ENCODE measurements around the gene CAMSAP1. TPM values are rescaled to one million over a fixed set of nuclear protein-coding genes. Genes with fewer than 3 reads are reported as not detected.

CAMSAP1 gene
- total RNA-seq, 1 donor from 2014 or later, result 31.1 TPM

DNA sequence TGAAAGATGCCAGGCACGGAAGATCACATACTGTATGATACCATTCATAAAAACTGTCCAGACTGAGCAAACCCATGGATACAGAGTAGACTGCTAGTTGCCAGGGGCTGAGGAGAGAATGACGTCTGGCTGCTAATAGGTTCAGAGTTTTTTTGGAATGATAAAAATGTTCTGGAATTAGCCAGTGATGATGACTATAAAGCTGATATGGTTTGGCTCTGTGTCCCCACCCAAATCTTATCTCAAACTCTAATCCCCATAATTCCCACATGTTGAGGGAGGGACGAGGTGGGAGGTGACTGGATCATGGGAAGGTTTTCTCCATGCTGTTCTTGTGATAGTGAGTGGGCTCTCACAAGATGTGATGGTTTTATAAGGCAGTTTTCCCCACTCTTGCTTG is 37.4 kb downstream of the CAMSAP1 start:
- no peak for DNase-seq (ENCODE audit: low read depth)
- no peak overlapping the region for H3K4me3 ChIP-seq (ENCODE audit: low read depth, low read length)
- TF ChIP-seq, protein P1, sequence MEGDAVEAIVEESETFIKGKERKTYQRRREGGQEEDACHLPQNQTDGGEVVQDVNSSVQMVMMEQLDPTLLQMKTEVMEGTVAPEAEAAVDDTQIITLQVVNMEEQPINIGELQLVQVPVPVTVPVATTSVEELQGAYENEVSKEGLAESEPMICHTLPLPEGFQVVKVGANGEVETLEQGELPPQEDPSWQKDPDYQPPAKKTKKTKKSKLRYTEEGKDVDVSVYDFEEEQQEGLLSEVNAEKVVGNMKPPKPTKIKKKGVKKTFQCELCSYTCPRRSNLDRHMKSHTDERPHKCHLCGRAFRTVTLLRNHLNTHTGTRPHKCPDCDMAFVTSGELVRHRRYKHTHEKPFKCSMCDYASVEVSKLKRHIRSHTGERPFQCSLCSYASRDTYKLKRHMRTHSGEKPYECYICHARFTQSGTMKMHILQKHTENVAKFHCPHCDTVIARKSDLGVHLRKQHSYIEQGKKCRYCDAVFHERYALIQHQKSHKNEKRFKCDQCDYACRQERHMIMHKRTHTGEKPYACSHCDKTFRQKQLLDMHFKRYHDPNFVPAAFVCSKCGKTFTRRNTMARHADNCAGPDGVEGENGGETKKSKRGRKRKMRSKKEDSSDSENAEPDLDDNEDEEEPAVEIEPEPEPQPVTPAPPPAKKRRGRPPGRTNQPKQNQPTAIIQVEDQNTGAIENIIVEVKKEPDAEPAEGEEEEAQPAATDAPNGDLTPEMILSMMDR (conservative IDR thresholded peaks at IDR 0.05; ENCODE audit: low read depth, low read length), result no peak

DNA sequence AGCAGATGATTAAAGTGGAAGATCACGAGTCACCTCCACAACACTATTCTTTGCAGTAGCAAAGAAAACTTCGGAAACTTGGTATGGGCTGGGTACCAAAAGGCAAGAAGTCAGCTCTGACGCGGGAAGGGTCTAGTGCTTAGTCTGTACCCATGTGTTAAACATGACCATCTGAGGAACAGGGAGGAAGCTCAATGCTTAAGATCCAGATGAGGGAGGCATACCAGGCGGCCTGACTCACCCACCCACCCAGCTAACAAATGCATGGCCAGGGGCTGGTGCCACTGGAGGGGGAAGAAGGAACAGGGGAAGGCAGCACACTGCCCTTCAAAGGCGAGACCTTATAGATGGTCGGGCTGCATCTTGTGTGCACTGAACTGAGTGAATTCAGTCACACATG is 41.8 kb downstream of the CAMSAP1 start:
- no peak for DNase-seq (ENCODE audit: low read depth)
- TF ChIP-seq, protein P1 (conservative IDR thresholded peaks at IDR 0.05; ENCODE audit: low read depth, low read length), result no peak
- H3K4me3 ChIP-seq (ENCODE audit: low read depth, low read length), result no peak overlapping the region

DNA sequence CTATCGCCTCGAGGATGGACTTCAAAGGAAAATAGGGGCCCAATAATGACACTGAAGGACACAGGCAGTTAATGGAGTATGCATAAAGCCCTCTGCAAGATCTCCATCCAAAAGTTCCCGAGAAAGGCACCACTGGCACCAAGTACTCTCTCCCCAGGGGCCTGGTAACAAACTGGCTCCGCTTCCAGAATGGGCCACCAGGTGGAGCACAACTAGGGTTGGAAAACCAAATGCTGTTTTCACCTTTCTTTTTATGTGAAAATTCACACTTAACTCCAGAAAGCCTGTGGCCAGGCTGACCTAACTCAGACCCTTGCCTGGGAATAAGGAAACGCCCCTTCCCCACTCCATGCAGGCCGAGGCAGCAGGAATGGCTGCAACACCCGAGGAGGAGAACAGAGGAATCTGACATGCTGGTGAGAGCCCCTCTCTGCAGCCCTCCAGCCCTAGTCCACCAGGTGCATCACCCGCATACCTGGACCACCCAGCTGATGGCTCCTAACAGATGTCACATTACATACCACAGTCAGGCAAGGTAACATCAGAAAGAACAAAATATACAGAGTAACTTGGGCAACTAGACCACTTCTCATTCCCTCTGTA is 42.8 kb downstream of the CAMSAP1 start:
- H3K4me3 ChIP-seq (ENCODE audit: low read depth, low read length), result no peak overlapping the region
- no peak for DNase-seq (ENCODE audit: low read depth)
- TF ChIP-seq, protein P1 (conservative IDR thresholded peaks at IDR 0.05; ENCODE audit: low read depth, low read length), result peak; percentile 93

DNA sequence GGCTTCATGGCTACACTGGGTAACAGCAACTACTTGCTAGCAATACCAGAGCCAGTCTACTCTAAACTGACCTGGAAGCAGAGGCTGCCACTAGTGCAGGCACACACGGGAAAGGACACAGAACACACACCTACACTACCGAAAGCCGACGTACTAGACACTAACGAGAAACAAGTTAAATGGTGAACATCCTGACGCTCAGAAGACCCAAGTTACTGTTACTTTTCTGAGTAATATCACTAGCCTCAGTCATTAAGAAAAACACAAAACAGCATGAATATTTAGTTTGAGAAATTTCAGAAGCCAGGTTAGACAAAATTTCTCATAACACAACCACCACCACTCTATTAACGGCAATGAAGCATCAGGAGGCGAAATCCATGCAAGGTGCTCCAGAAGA is 44.5 kb downstream of the CAMSAP1 start:
- DNase-seq (ENCODE audit: low read depth), result no peak
- TF ChIP-seq, protein P1 (conservative IDR thresholded peaks at IDR 0.05; ENCODE audit: low read depth, low read length), result no peak
- no peak overlapping the region for H3K4me3 ChIP-seq (ENCODE audit: low read depth, low read length)

DNA sequence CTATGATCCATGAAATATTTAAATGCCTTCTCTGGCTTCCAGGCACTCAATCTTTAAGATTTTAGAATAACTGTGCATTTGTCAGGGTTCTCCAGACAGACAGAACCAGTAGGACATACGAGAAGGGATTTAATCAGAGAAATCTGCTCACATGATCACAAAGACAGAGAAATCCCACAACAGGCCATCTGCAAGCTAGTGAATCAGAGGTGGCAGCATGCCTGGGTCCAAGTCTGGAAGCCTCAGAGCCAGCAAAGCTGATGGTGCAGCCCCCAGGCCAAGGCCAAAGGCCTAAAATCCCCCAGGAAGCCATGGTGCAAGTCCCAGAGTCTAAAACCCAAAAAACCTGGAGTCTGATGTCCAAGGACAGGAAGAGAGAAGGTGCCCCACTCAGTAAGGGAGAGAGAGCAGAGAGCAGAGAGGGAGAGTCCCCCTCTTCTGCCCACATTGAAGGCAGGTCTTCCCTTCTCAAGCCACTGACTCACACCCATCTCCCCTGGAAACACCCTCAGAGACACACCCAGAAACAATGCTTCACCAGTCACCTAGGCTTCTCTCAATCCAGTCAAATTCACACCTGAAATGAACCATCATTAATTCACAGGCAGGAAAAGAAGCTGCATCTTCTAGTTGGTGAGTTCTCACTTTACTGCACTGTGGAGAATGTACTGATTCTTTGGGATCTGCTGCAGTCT is 48.7 kb downstream of the CAMSAP1 start:
- TF ChIP-seq, protein P1 (conservative IDR thresholded peaks at IDR 0.05; ENCODE audit: low read depth, low read length), result no peak
- H3K4me3 ChIP-seq (ENCODE audit: low read depth, low read length), result no peak overlapping the region
- no peak for DNase-seq (ENCODE audit: low read depth)

DNA sequence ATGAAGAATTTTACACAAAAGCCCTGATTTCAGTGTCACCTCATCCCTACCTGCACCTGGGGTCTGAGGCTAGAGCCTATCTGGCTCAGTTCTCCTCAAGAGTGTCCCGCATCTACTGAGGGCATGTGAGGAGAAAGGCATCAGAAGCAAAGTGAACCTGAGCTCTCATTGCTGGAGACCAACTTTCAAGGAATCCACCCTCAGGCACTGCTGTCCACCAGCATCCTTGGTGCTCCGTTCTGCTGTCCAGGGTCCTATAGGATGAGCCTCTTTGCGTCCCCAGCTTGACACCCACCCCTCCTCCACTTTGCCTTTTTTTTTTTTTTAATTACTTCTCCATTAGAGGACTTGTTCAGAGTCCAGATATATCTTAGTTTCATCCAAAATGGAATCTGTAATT is 49.5 kb downstream of the CAMSAP1 start:
- TF ChIP-seq, protein P1 (conservative IDR thresholded peaks at IDR 0.05; ENCODE audit: low read depth, low read length), result no peak
- H3K4me3 ChIP-seq (ENCODE audit: low read depth, low read length), result no peak overlapping the region
- DNase-seq (ENCODE audit: low read depth), result no peak

DNA sequence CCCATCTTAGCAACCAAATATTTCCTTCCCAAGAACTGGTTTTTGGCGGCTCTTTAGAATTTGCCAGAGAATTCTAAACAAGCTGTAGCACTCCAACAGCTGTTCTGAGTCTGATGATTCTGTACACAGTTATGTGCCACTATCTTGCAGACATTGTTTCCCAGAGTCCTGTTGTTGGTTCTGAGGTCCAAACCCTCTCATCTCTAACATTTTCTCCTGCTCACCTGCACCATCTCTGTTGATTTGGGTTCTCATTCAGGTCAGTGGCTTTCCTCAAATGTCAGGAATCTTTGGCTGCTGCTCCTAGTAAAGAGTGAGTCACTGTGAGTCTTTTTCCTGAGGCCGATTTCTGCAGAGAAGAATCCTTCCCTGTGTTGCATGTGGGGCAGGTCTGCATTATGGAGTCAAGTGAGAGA is 50.0 kb downstream of the CAMSAP1 start:
- TF ChIP-seq, protein P1 (conservative IDR thresholded peaks at IDR 0.05; ENCODE audit: low read depth, low read length), result no peak
- no peak for DNase-seq (ENCODE audit: low read depth)
- H3K4me3 ChIP-seq (ENCODE audit: low read depth, low read length), result no peak overlapping the region

Measured in epithelial cell of proximal tubule (primary cell).